SK-N-SH treated with all-trans-retinoic acid at 6 μM for 48 hours (cell line): Measurements from ENCODE around the gene FETUB.

ENCODE experiments used
- ARNTL ChIP-seq: fragments of 450-650 bp; formaldehyde crosslinking; IDR thresholded peaks from 2 replicates; pipeline ENCODE4 v1.5.0; 2020; ENCODE audit warnings: low read depth, mild to moderate bottlenecking, moderate library complexity, borderline replicate concordance
- POU6F1 ChIP-seq: fragments of 250-450 bp; sonication (Bioruptor Pico); IDR thresholded peaks from 2 replicates; pipeline ENCODE4 v1.8.0; 2021; ENCODE audit warnings: low read depth, mild to moderate bottlenecking, moderate library complexity, borderline replicate concordance
- TOX ChIP-seq: fragments of 250-450 bp; sonication (Bioruptor Pico); IDR thresholded peaks from 2 replicates; pipeline ENCODE4 v1.8.0; 2021; ENCODE audit warnings: mild to moderate bottlenecking, moderate library complexity, borderline replicate concordance
- TF ChIP-seq, protein P1 (sequence below): fragments of 250-450 bp; sonication (Bioruptor Pico); IDR thresholded peaks from 2 replicates; pipeline ENCODE4 v1.8.0; 2020; ENCODE audit warnings: mild to moderate bottlenecking, moderate library complexity, borderline replicate concordance
- TF ChIP-seq, protein P2 (sequence below): fragments of 250-450 bp; sonication (Bioruptor Pico); IDR thresholded peaks from 2 replicates; pipeline ENCODE4 v1.5.1; 2021; ENCODE audit warnings: mild to moderate bottlenecking, moderate library complexity

DNA sequence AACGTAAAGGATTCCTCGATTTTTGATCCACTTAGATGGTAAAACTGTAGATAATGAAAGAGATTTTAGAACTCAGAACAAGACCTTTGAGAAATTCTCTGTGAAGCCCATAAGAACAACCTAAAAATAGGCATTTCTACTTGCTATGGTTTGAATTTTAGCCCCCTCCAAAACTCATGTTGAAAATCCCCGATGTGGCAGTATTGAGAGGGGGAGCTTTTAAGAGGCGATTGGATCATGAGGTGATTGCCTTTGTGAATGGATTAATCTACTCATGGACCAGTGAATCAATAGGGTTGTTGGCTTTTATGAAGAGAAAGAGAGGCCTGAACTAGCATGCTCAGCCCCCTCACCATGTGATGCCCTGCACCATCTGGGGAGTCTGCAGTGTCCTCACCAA is 47.5 kb upstream of the FETUB start:
- TF ChIP-seq ARNTL (no peak), POU6F1 (CRISPR knock-in tag) (no peak), TOX (CRISPR knock-in tag) (no peak)
- TF ChIP-seq, protein P1, sequence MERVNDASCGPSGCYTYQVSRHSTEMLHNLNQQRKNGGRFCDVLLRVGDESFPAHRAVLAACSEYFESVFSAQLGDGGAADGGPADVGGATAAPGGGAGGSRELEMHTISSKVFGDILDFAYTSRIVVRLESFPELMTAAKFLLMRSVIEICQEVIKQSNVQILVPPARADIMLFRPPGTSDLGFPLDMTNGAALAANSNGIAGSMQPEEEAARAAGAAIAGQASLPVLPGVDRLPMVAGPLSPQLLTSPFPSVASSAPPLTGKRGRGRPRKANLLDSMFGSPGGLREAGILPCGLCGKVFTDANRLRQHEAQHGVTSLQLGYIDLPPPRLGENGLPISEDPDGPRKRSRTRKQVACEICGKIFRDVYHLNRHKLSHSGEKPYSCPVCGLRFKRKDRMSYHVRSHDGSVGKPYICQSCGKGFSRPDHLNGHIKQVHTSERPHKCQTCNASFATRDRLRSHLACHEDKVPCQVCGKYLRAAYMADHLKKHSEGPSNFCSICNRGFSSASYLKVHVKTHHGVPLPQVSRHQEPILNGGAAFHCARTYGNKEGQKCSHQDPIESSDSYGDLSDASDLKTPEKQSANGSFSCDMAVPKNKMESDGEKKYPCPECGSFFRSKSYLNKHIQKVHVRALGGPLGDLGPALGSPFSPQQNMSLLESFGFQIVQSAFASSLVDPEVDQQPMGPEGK (CRISPR knock-in tag) = no peak
- TF ChIP-seq, protein P2, sequence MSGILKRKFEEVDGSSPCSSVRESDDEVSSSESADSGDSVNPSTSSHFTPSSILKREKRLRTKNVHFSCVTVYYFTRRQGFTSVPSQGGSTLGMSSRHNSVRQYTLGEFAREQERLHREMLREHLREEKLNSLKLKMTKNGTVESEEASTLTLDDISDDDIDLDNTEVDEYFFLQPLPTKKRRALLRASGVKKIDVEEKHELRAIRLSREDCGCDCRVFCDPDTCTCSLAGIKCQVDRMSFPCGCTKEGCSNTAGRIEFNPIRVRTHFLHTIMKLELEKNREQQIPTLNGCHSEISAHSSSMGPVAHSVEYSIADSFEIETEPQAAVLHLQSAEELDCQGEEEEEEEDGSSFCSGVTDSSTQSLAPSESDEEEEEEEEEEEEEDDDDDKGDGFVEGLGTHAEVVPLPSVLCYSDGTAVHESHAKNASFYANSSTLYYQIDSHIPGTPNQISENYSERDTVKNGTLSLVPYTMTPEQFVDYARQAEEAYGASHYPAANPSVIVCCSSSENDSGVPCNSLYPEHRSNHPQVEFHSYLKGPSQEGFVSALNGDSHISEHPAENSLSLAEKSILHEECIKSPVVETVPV (CRISPR knock-in tag) = no peak
